ENCODE results near the gene LAMA3. TPM values are rescaled to one million over a fixed set of nuclear protein-coding genes. Genes with fewer than 3 reads are reported as not detected.

The LAMA3 gene
- total RNA-seq, 1 experiment from 2014 or later = 5.6 TPM

DNA sequence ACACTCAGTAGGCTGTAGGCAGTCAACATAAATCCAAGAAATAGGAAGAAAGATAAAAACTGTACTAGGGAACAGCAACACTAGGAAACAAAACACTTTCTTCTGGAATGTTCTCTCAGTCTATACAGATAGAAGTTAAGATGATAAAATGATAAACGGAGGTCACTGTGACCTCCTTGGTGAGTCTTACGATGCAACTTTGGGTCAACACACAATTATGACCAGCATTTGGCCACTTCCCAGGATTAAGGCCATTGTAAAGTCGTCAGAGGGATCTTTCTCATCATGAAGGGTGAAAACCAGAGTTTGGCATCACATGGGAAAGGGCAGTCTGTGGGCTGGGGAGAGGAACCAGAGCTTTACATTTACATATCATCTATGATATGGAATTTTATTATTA, 33.4 kb downstream of the LAMA3 start (continued):
- TF ChIP-seq, protein P1, sequence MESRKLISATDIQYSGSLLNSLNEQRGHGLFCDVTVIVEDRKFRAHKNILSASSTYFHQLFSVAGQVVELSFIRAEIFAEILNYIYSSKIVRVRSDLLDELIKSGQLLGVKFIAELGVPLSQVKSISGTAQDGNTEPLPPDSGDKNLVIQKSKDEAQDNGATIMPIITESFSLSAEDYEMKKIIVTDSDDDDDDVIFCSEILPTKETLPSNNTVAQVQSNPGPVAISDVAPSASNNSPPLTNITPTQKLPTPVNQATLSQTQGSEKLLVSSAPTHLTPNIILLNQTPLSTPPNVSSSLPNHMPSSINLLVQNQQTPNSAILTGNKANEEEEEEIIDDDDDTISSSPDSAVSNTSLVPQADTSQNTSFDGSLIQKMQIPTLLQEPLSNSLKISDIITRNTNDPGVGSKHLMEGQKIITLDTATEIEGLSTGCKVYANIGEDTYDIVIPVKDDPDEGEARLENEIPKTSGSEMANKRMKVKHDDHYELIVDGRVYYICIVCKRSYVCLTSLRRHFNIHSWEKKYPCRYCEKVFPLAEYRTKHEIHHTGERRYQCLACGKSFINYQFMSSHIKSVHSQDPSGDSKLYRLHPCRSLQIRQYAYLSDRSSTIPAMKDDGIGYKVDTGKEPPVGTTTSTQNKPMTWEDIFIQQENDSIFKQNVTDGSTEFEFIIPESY (IDR thresholded peaks at IDR 0.05; ENCODE audit: extremely low read depth, insufficient replicate concordance, low read length) = no peak
- TF ChIP-seq SIN3A (IDR thresholded peaks at IDR 0.05; ENCODE audit: low read depth) (no peak), ZFX (IDR thresholded peaks at IDR 0.05) (no peak), CBX3 (IDR thresholded peaks at IDR 0.05; ENCODE audit: low read depth) (no peak), JUND (IDR thresholded peaks at IDR 0.05) (no peak), CEBPB (IDR thresholded peaks at IDR 0.05; ENCODE audit: low read depth) (no peak), ELF1 (IDR thresholded peaks at IDR 0.05; ENCODE audit: borderline replicate concordance, low read depth) (no peak)
- TF ChIP-seq, protein P2, sequence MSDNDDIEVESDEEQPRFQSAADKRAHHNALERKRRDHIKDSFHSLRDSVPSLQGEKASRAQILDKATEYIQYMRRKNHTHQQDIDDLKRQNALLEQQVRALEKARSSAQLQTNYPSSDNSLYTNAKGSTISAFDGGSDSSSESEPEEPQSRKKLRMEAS (IDR thresholded peaks at IDR 0.05) = no peak

DNA sequence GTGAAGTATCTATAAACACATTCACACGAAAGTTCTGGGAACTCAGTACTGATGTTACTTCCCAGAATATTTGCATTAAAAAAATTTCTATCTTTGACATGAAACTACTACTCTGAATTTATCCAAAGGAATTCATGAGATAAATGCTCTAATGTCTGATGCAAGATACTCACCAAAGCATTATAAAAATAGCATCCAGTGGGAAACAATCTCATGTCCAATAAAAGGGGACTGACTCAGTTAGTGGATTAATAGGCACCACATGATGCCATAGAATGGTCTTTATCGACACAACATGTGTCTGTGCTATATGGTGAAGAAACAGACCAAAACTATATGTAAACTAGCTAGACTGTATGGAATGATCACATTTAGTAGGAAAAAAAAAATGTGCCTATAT, 33.9 kb downstream of the LAMA3 start:
- Histone ChIP-seq H3K4me3 (replicated peaks in 1 of 2; ENCODE audit: low read depth in 1 of 2, low read length in 2 of 2) (no peak overlapping the region), H3K9me3 (ENCODE audit: control insufficient read depth in 1 of 2, insufficient read depth in 1 of 2, low read depth in 1 of 2, low read length in 2 of 2) (peaks cover 0 to 4% of the 10 kb centered on the region in 2 experiments; a peak in 1 of 4 replicates), H3K4me2 (ENCODE audit: low read length) (no peak overlapping the region), H2AFZ (ENCODE audit: low read depth, low read length, poor library complexity, severe bottlenecking) (no peak overlapping the region), H3K9me2 (ENCODE audit: insufficient read depth) (no peaks in the 10 kb centered on the region), H3K4me1 (ENCODE audit: control insufficient read depth in 1 of 2, insufficient read depth in 2 of 2, low read length in 2 of 2) (peaks cover 17 to 26% of the 10 kb centered on the region in 2 experiments), H4K20me1 (ENCODE audit: insufficient read depth) (no peaks in the 10 kb centered on the region), H3K27me3 (ENCODE audit: insufficient read depth, low read length) (no peaks in the 10 kb centered on the region), H3K79me2 (ENCODE audit: insufficient read depth, low read length) (no peaks in the 10 kb centered on the region), H3K27ac (ENCODE audit: low read depth, low read length) (no peak overlapping the region), H3K9ac (ENCODE audit: low read length) (no peak overlapping the region), H3K36me3 (ENCODE audit: control insufficient read depth in 1 of 2, insufficient read depth in 2 of 2, low read length in 2 of 2) (no peaks in the 10 kb centered on the region)
- ChIA-PET RAD21 (ENCODE audit: low non-redundant PET in 1 of 2, low total read pairs in 2 of 2, uncharacterized antibody in 2 of 2, unreplicated experiment in 2 of 2) (no interaction called here), POLR2A (no interaction called here), CTCF (no interaction called here)
- intact Hi-C loops (cut with micrococcal nuclease) = no loop called here
- ATAC-seq (no peak), DNase-seq (ENCODE audit: low read depth, low spot score) (no peak)
- BruUV-seq (replicated peaks) = no TSS peak
- no peak for TF ChIP-seq EZH2phosphoT487 (IDR thresholded peaks at IDR 0.05; ENCODE audit: borderline replicate concordance)
- no peak for TF ChIP-seq SRF (IDR thresholded peaks at IDR 0.05; ENCODE audit: low read depth)
- TF ChIP-seq POLR2A (IDR thresholded peaks at IDR 0.05; ENCODE audit: borderline replicate concordance, extremely low read depth, insufficient read depth, insufficient read length) = no peak
- no peak for TF ChIP-seq SP1 (IDR thresholded peaks at IDR 0.05; ENCODE audit: low read depth)
- TF ChIP-seq, protein P3, sequence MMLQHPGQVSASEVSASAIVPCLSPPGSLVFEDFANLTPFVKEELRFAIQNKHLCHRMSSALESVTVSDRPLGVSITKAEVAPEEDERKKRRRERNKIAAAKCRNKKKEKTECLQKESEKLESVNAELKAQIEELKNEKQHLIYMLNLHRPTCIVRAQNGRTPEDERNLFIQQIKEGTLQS (IDR thresholded peaks at IDR 0.05) = no peak

All from HCT116 (cell line).